GM12878 (cell line): Measurements from ENCODE around the gene VWA5B2. TPM values are rescaled to one million over a fixed set of nuclear protein-coding genes. Genes with fewer than 3 reads are reported as not detected.

ENCODE experiments used
- BHLHE40 ChIP-seq, 2 experiments: fragments of 450-650 bp in 1 of 2; IDR thresholded peaks; 2 replicates each; pipeline ENCODE4 v1.6.1; 2011 to 2017; ENCODE audit warnings: low read depth in 2 of 2, borderline replicate concordance in 1 of 2, improper control_type of control experiment in 1 of 2, low read length in 1 of 2, mild to moderate bottlenecking in 1 of 2
- CBFB ChIP-seq: IDR thresholded peaks from 2 replicates; pipeline ENCODE4 v1.6.1; 2016; ENCODE audit warnings: antibody characterized with exemption, low read depth
- ESRRA ChIP-seq: IDR thresholded peaks from 2 replicates; pipeline ENCODE4 v1.6.1; 2012; ENCODE audit warnings: mild to moderate bottlenecking, low read length, improper control_type of control experiment
- IKZF1 ChIP-seq: fragments of 450-650 bp; conservative IDR thresholded peaks from 2 replicates; pipeline ENCODE4 v1.6.1; 2017; ENCODE audit warnings: antibody characterized with exemption, mild to moderate bottlenecking
- MEF2B ChIP-seq: fragments of 450-650 bp; IDR thresholded peaks from 2 replicates; pipeline ENCODE4 v1.6.1; 2018; ENCODE audit warnings: mild to moderate bottlenecking, moderate library complexity; ENCODE audit not compliant: partially characterized antibody, poor library complexity, severe bottlenecking
- PKNOX1 ChIP-seq: fragments of 450-650 bp; IDR thresholded peaks from 2 replicates; pipeline ENCODE4 v1.6.1; 2016; ENCODE audit warnings: mild to moderate bottlenecking
- POLR2A ChIP-seq: IDR thresholded peaks from 2 replicates; pipeline ENCODE4 v1.6.1; 2011; ENCODE audit warnings: low read depth, mild to moderate bottlenecking, low read length
- REST ChIP-seq: IDR thresholded peaks from 2 replicates; pipeline ENCODE4 v1.6.1; 2012; ENCODE audit warnings: mild to moderate bottlenecking, low read depth, low read length
- TCF3 ChIP-seq: IDR thresholded peaks from 2 replicates; pipeline ENCODE4 v1.6.1; 2012; ENCODE audit warnings: low read depth, mild to moderate bottlenecking, low read length, borderline replicate concordance; ENCODE audit not compliant: insufficient read depth
- YBX1 ChIP-seq: fragments of 450-650 bp; IDR thresholded peaks from 2 replicates; pipeline ENCODE4 v1.6.1; 2016; ENCODE audit warnings: antibody characterized with exemption
- ZBTB40 ChIP-seq: fragments of 450-650 bp; IDR thresholded peaks from 2 replicates; pipeline ENCODE4 v1.6.1; 2016; ENCODE audit warnings: mild to moderate bottlenecking, moderate library complexity, borderline replicate concordance
- ZNF217 ChIP-seq: fragments of 450-650 bp; IDR thresholded peaks from 2 replicates; pipeline ENCODE4 v1.6.1; 2017; ENCODE audit warnings: antibody characterized with exemption, mild to moderate bottlenecking
- ZNF687 ChIP-seq: fragments of 450-650 bp; IDR thresholded peaks from 2 replicates; pipeline ENCODE4 v1.6.1; 2017; ENCODE audit warnings: mild to moderate bottlenecking, moderate library complexity
- polyA plus RNA-seq, 11 experiments: library from polyadenylated mRNA; depleted of rRNA in 4 of 11; unstranded in 6 of 11; stranded (reverse) in 5 of 11; fragments of >200 nt; fragmentation: Nextera tagmentation in 4 of 11; fragmentation: Illumina TruSeq in 1 of 11; extraction: Ambion mirVana in 4 of 11; extraction: Trizol in 1 of 11; gene quantifications; 1 replicate in 1 of 11; 2 replicates in 10 of 11; pipeline versions ENCODE4 v1.2.1 to v1.2.3, GENCODE V29; 2011 to 2016; ENCODE audit warnings: inconsistent platforms in 2 of 11, missing spikeins in 2 of 11, low read depth in 1 of 11
- total RNA-seq, 4 experiments: library from RNA; depleted of rRNA in 3 of 4; stranded (reverse); fragments of >200 nt in 3 of 4; fragmentation: Illumina TruSeq in 1 of 4; extraction: Trizol in 1 of 4; gene quantifications; 2 replicates each; pipeline versions ENCODE4 v1.2.1 to v1.2.3, GENCODE V29; 2013 to 2021
- TF ChIP-seq, protein P1 (sequence below): fragments of 450-650 bp; IDR thresholded peaks from 2 replicates; pipeline ENCODE4 v1.6.1; 2017; ENCODE audit warnings: borderline replicate concordance

VWA5B2 gene
- total and polyA plus RNA-seq, 10 of the 15 experiments (the other 5 are each of a cell fraction or from before 2014, with no cell fraction given), result 0.03 to 0.09 TPM; not detected in 8

GRCh38 chr3:184229394-184230080 lies at the start of gene VWA5B2 (continued):
- TF ChIP-seq ZNF687 (no peak), ZBTB40 (no peak), IKZF1 (0 out of 2 replicates have a peak, but pooled peaks have one; percentile 34), PKNOX1 (no peak), ZNF217 (no peak), YBX1 (no peak), MEF2B (no peak), REST (no peak), ESRRA (no peak), CBFB (no peak), TCF3 (no peak), BHLHE40 (IDR thresholded peaks at IDR 0.05; ENCODE audit: borderline replicate concordance in 1 of 2, low read depth in 2 of 2, low read length in 1 of 2) (peak in 1 of 2 experiments; percentile 71; a peak in 2 of 4 replicates), POLR2A (no peak; the same call in 1 of the 2 replicates)
- TF ChIP-seq, protein P1, sequence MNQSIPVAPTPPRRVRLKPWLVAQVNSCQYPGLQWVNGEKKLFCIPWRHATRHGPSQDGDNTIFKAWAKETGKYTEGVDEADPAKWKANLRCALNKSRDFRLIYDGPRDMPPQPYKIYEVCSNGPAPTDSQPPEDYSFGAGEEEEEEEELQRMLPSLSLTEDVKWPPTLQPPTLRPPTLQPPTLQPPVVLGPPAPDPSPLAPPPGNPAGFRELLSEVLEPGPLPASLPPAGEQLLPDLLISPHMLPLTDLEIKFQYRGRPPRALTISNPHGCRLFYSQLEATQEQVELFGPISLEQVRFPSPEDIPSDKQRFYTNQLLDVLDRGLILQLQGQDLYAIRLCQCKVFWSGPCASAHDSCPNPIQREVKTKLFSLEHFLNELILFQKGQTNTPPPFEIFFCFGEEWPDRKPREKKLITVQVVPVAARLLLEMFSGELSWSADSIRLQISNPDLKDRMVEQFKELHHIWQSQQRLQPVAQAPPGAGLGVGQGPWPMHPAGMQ, result no peak
